ENCODE results near the gene HCFC2.

The HCFC2 gene

GRCh38 chr12:104154806-104155205 is 90.5 kb downstream of the HCFC2 start:
- Histone ChIP-seq H3K4me1 (ENCODE audit: control insufficient read depth, insufficient read depth, low read length) (no peaks in the 10 kb centered on the region), H3K27ac (ENCODE audit: low read depth, low read length) (no peak overlapping the region)

More at GRCh38 chr12:104154806-104155205, 90.5 kb downstream of the HCFC2 start:
- Histone ChIP-seq H3K4me3 (ENCODE audit: low read depth, low read length) (no peak overlapping the region), H3K9ac (ENCODE audit: low read length) (no peak overlapping the region), H3K36me3 (ENCODE audit: control insufficient read depth, insufficient read depth, low read length) (no peaks in the 10 kb centered on the region), H3K27me3 (ENCODE audit: control insufficient read depth, insufficient read depth, low read length) (no peaks in the 10 kb centered on the region), H3K9me3 (ENCODE audit: control insufficient read depth, insufficient read depth, low read depth, low read length) (no peaks in the 10 kb centered on the region)

Measured in HUES6 (cell line).